Activated B cell treated with CpG ODN at 0.5 μM for 24 hours (primary cell): Measurements from ENCODE around the gene PACRG. TPM values are rescaled to one million over a fixed set of nuclear protein-coding genes. Genes with fewer than 3 reads are reported as not detected.

Experiments
- ATAC-seq: fragments of 200-7000 bp; cut with Tn5 transposase; one replicate; pipeline ENCODE4 v1.10.0; 2021; ENCODE audit warnings: low read depth, mild to moderate bottlenecking, moderate library complexity
- CTCF ChIA-PET: fragments of 350-600 bp; sonication (Branson Sonifier 250); formaldehyde crosslinking; loops from one replicate; lab custom pipeline; 2021; ENCODE audit warnings: antibody characterized with exemption; lab: Charles Lee
- POLR2A ChIA-PET: fragments of 350-600 bp; sonication (Branson Sonifier 250); formaldehyde crosslinking; loops from one replicate; lab custom pipeline; 2021; ENCODE audit warnings: antibody characterized with exemption; lab: Charles Lee
- DNase-seq: peaks from one replicate; pipeline ENCODE4 v3.0.0; 2022
- H3K27ac Mint-ChIP-seq: one replicate; pipeline ENCODE4 v1.8.0; 2020; ENCODE audit warnings: mixed read lengths
- H3K27me3 Mint-ChIP-seq: one replicate; pipeline ENCODE4 v1.8.0; 2021; ENCODE audit warnings: mixed read lengths
- H3K36me3 Mint-ChIP-seq: one replicate; pipeline ENCODE4 v1.8.0; 2021; ENCODE audit warnings: low read depth, mixed read lengths
- H3K4me1 Mint-ChIP-seq: one replicate; pipeline ENCODE4 v1.8.0; 2021; ENCODE audit warnings: mixed read lengths
- H3K4me3 Mint-ChIP-seq: one replicate; pipeline ENCODE4 v1.8.0; 2020; ENCODE audit warnings: mild to moderate bottlenecking, mixed read lengths
- H3K9me3 Mint-ChIP-seq: one replicate; pipeline ENCODE4 v1.8.0; 2020; ENCODE audit warnings: mixed read lengths
- intact Hi-C: fragments of 100-400 bp; cut with micrococcal nuclease; formaldehyde crosslinking; loops from one replicate; pipeline ENCODE4 v1.15.1; 2024
- total RNA-seq: library from RNA; stranded (reverse); gene quantifications from 2 replicates; pipeline ENCODE4 v1.2.3, GENCODE V29; 2022
- TF ChIP-seq, protein P1 (sequence below): fragments of 200-600 bp; IDR thresholded peaks from one replicate; pipeline ENCODE4 v1.8.0; 2022; ENCODE audit warnings: antibody characterized with exemption, mild to moderate bottlenecking

PACRG gene
- total RNA-seq, 1 donor from 2014 or later = not detected

DNA sequence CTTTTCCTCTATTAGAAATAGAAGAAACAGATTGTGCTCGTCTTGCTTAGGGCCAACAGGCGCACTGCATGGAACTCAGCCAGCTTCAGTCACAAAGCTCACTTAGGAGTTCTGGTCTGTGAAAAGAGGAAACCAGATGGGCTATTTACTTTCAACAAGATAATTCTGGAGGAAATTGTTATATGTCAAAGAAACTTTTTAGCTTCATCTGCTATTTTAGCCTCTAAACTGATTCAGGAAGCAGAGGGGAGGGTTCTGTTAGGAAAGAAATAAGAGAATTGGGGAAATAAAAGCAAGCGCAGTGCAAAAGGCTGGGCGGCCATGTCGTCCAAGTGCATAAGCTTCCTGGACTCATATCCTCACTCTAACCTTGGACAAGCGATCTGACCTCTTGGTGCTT is 21.5 kb upstream of the PACRG start:
- Mint-ChIP-seq H3K4me1 (peaks cover 6% of the 10 kb centered on the region), H3K36me3 (no peaks in the 10 kb centered on the region), H3K27me3 (no peaks in the 10 kb centered on the region), H3K4me3 (no peak overlapping the region), H3K9me3 (no peaks in the 10 kb centered on the region), H3K27ac (no peak overlapping the region)
- TF ChIP-seq, protein P1, sequence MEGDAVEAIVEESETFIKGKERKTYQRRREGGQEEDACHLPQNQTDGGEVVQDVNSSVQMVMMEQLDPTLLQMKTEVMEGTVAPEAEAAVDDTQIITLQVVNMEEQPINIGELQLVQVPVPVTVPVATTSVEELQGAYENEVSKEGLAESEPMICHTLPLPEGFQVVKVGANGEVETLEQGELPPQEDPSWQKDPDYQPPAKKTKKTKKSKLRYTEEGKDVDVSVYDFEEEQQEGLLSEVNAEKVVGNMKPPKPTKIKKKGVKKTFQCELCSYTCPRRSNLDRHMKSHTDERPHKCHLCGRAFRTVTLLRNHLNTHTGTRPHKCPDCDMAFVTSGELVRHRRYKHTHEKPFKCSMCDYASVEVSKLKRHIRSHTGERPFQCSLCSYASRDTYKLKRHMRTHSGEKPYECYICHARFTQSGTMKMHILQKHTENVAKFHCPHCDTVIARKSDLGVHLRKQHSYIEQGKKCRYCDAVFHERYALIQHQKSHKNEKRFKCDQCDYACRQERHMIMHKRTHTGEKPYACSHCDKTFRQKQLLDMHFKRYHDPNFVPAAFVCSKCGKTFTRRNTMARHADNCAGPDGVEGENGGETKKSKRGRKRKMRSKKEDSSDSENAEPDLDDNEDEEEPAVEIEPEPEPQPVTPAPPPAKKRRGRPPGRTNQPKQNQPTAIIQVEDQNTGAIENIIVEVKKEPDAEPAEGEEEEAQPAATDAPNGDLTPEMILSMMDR = no peak
- ChIA-PET POLR2A (interaction anchor here (0.6 kb wide), 1 partner anchor 1010 kb away, joined by 3 read pairs; no protein-coding TSS in a partner anchor), CTCF (no interaction called here)
- intact Hi-C loops = no loop called here
- ATAC-seq (no peak), DNase-seq (no peak)

DNA sequence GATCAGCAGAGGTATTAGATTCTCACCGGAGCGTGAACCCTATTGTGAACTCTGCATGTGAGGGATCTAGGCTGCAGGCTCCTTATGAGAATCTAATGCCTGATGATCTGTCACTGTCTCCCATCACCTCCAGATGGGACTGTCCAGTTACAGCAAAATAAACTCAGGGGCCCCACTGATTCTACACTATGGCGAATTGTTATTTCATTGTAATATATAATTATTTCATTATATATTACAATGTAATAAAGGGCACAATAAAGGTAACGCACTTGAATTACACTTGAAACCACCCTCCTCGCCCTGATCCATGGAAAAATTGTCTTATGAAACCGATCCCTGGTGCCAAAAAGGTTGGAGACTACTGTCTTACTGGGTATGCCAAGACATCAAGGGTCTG is 18.8 kb upstream of the PACRG start:
- Mint-ChIP-seq H3K4me3 (no peak overlapping the region), H3K4me1 (peaks cover 6% of the 10 kb centered on the region), H3K27me3 (no peaks in the 10 kb centered on the region), H3K36me3 (no peaks in the 10 kb centered on the region), H3K27ac (no peak overlapping the region), H3K9me3 (no peaks in the 10 kb centered on the region)
- DNase-seq (no peak), ATAC-seq (no peak)
- TF ChIP-seq, protein P1 = no peak
- ChIA-PET POLR2A (no interaction called here), CTCF (no interaction called here)
- intact Hi-C loops = no loop called here

DNA sequence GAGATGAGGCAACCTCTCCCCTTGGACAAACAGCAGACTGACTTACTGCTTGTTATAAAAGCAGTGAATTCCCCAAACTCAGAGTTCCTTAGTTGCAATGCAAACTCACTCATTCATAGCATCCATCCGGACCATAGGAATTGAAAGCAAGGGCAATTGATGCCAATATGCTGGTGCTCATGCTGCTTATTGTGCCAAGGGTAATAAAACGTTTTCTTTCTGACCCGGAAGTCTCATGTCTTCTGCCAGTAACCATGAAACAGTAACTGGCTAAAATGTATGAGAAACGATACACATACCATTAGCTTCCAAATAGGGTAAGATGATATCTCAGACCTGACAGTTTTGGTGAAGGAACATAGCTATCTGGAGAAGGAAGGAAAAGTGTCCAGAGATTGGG is 18.3 kb upstream of the PACRG start:
- H3K4me1 Mint-ChIP-seq = peaks cover 6% of the 10 kb centered on the region

DNA sequence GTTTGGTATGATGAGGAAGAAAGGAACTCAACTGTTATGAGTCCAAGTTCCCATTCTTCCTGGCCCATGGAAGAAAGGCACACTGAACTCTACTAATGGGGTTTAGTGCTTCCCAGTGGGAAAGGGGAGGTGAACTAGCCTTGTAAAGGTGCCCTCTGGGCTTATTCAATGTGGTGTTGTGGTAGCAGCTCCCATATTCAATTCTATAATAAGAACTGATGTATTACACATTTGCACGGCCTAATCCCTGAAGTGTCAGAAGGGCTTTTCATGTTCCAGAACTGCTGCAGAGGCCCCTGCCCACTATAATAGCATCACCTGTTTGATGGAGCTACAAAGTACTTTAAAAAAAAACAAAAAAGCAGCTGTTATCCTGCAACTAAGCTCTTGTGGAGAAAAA is 17.4 kb upstream of the PACRG start:
- no peak overlapping the region for H3K4me3 Mint-ChIP-seq
- no peaks in the 10 kb centered on the region for H3K27me3 Mint-ChIP-seq
- DNase-seq (no peak), ATAC-seq (no peak)
- ChIA-PET POLR2A (interaction anchor here (0.5 kb wide), 1 partner anchor 354 kb away, joined by 10 read pairs; no protein-coding TSS in a partner anchor), CTCF (no interaction called here)
- TF ChIP-seq, protein P1 = no peak
- no peak overlapping the region for H3K27ac Mint-ChIP-seq
- intact Hi-C loops = no loop called here
- H3K36me3 Mint-ChIP-seq = no peaks in the 10 kb centered on the region
- no peaks in the 10 kb centered on the region for H3K9me3 Mint-ChIP-seq
- peaks cover 6% of the 10 kb centered on the region for H3K4me1 Mint-ChIP-seq

More for the DNA sequence above, 18.3 kb upstream of the PACRG start:
- intact Hi-C loops = no loop called here
- TF ChIP-seq, protein P1 = no peak
- DNase-seq = no peak
- ChIA-PET CTCF (no interaction called here), POLR2A (no interaction called here)
- Mint-ChIP-seq H3K9me3 (no peaks in the 10 kb centered on the region), H3K27ac (no peak overlapping the region), H3K4me3 (no peak overlapping the region), H3K36me3 (no peaks in the 10 kb centered on the region), H3K27me3 (no peaks in the 10 kb centered on the region)
- no peak for ATAC-seq

DNA sequence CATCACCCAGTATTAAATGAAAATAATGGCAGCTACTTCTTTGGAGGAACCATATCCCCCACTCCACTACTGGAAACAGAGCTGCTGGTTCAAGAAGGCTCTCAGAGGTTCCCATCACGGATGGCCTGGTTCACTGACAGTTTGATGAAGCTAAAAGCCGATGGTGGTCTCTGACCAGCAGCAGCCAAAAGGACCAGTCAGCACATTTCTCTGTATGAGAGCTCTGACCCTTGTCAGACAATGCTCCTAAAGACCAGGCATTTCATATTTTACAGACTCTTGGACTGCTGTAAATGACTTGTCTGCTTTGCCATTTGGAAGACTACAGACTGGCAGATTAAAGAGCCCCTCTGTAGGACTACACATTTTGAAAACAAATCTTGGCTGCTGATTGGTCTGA is 16.8 kb upstream of the PACRG start:
- Mint-ChIP-seq H3K36me3 (no peaks in the 10 kb centered on the region), H3K4me1 (peaks cover 6% of the 10 kb centered on the region), H3K27me3 (no peaks in the 10 kb centered on the region), H3K27ac (no peak overlapping the region), H3K9me3 (no peaks in the 10 kb centered on the region), H3K4me3 (no peak overlapping the region)
- intact Hi-C loops = no loop called here
- POLR2A ChIA-PET = interaction anchor here (0.5 to 0.6 kb wide), 2 partner anchors 355 to 1743 kb away, joined by 3 to 10 read pairs; no protein-coding TSS in a partner anchor
- ATAC-seq (no peak), DNase-seq (no peak)
- TF ChIP-seq, protein P1 = no peak
- CTCF ChIA-PET = no interaction called here
